Gastroesophageal sphincter (tissue), 4 donors: ENCODE measurements around the gene NUP205. TPM values are rescaled to one million over a fixed set of nuclear protein-coding genes. Genes with fewer than 3 reads are reported as not detected.

Experiments
- ATAC-seq: fragments of 150-250 bp; one replicate; pipeline ENCODE4 v1.9.1; 2016; ENCODE audit warnings: mild to moderate bottlenecking, moderate library complexity
- H3K27ac ChIP-seq, 4 donors: fragments of 200-600 bp; sonication (generic) in 3 of 4; 1 replicate in 3 of 4; 2 replicates in 1 of 4; pipeline ENCODE4 v1.5.1; 2016 to 2019
- H3K27me3 ChIP-seq: fragments of 200-600 bp; sonication (generic); one replicate; pipeline ENCODE4 v1.5.1; 2019
- H3K36me3 ChIP-seq, 2 donors: fragments of 200-600 bp; sonication (generic); one replicate each; pipeline ENCODE4 v1.5.1; 2019; ENCODE audit warnings: control low read depth in 1 of 2
- H3K4me1 ChIP-seq, 3 donors: fragments of 200-600 bp; sonication (generic); 1 replicate in 2 of 3; 2 replicates in 1 of 3; pipeline ENCODE4 v1.5.1; 2016 to 2019; ENCODE audit warnings: control low read depth in 2 of 3
- H3K4me3 ChIP-seq, 2 donors: fragments of 200-600 bp; sonication (generic); one replicate each; pipeline ENCODE4 v1.5.1; 2019; ENCODE audit warnings: mild to moderate bottlenecking in 1 of 2, moderate library complexity in 1 of 2
- H3K9me3 ChIP-seq, 3 donors: fragments of 200-600 bp; sonication (generic); one replicate each; pipeline ENCODE4 v1.5.1; 2017 to 2019; ENCODE audit warnings: control low read depth in 2 of 3
- EP300 ChIP-seq: sonication (generic); formaldehyde crosslinking; IDR thresholded peaks from one replicate; pipeline ENCODE4 v1.6.1; 2017; ENCODE audit warnings: antibody characterized with exemption, mild to moderate bottlenecking
- POLR2A ChIP-seq, 2 donors: fragments of 450-650 bp; IDR thresholded peaks; one replicate each; pipeline ENCODE4 v1.6.1; 2017; ENCODE audit warnings: antibody characterized with exemption in 2 of 2, mild to moderate bottlenecking in 2 of 2, moderate library complexity in 1 of 2
- POLR2AphosphoS5 ChIP-seq: sonication (generic); formaldehyde crosslinking; IDR thresholded peaks from one replicate; pipeline ENCODE4 v1.6.1; 2017; ENCODE audit warnings: antibody characterized with exemption
- WGBS, 2 donors: methylation state at CpG; one replicate each; pipeline ENCODE4 v1.1.5; 2018; ENCODE audit warnings: low coverage in 1 of 2; 5-methylcytosine and 5-hydroxymethylcytosine counted together
- total RNA-seq, 4 donors: library from RNA; depleted of rRNA; stranded (reverse); fragments of >200 nt; gene quantifications; one replicate each; pipeline ENCODE4 v1.1.0, GENCODE V29; 2016
- TF ChIP-seq, protein P1 (sequence below), 4 experiments: fragments of 200-600 bp in 2 of 4; fragments of 450-650 bp in 2 of 4; sonication (generic) in 1 of 4; IDR thresholded peaks; one replicate each; pipeline ENCODE4 v1.5.1; 2017 to 2019; ENCODE audit warnings: antibody characterized with exemption in 4 of 4, mild to moderate bottlenecking in 2 of 4, moderate library complexity in 2 of 4

The NUP205 gene
- total RNA-seq, 4 donors from 2014 or later = 28.4 to 38.8 (median 32.4) TPM

DNA sequence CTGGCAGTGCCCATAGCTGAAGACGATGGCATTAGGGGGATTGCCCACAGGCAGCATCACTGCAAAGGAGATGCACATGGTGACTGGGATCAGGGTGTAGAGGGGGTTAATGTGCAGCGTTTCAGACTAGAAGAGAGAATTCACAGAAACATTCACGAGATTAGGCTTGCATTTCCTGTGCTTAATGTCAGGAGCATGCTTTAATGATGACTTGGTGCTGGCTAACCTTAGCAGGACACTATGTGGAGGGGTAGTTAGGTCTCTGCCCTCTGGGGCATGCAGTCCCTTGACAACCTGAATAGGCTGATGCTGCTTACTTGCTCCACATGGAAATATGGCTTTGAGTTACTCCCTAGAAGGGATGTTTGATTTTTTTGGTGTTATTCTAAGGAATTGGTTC, 126.4 kb downstream of the NUP205 start:
- peaks cover 0 to 34% of the 10 kb centered on the region in 2 donors for H3K36me3 ChIP-seq
- H3K4me1 ChIP-seq = peaks cover 0 to 31% (median 0%) of the 10 kb centered on the region in 3 donors
- TF ChIP-seq, protein P1, sequence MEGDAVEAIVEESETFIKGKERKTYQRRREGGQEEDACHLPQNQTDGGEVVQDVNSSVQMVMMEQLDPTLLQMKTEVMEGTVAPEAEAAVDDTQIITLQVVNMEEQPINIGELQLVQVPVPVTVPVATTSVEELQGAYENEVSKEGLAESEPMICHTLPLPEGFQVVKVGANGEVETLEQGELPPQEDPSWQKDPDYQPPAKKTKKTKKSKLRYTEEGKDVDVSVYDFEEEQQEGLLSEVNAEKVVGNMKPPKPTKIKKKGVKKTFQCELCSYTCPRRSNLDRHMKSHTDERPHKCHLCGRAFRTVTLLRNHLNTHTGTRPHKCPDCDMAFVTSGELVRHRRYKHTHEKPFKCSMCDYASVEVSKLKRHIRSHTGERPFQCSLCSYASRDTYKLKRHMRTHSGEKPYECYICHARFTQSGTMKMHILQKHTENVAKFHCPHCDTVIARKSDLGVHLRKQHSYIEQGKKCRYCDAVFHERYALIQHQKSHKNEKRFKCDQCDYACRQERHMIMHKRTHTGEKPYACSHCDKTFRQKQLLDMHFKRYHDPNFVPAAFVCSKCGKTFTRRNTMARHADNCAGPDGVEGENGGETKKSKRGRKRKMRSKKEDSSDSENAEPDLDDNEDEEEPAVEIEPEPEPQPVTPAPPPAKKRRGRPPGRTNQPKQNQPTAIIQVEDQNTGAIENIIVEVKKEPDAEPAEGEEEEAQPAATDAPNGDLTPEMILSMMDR (IDR thresholded peaks at IDR 0.05) = no peak
- TF ChIP-seq EP300 = no peak
- 24 to 37% methylated on average over 2 to 3 of the region's 3 CpGs for WGBS, 2 donors
- no peaks in the 10 kb centered on the region for H3K9me3 ChIP-seq
- no peak overlapping the region for H3K27ac ChIP-seq
- ATAC-seq = no peak
- H3K27me3 ChIP-seq = no peaks in the 10 kb centered on the region
- no peak overlapping the region for H3K4me3 ChIP-seq

DNA sequence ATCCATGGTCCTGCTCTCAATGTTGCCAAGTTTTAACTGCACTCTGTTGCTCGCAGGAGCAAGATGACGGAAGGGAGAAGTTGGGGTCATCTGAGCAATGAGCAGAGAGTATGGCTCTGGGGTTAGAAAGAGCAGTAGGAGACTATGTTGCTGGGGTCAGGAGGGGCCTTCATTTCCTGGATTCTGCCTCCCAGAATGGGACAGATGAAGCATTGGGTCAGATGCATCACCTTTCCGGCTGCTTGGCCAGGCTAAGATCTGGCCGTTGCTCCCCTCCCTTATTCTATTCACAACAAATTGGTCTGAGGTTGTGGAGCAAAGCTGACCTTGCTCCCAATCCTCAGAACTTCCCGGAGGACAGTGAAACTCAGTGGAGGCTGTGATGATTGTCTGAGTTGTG, 127.0 kb downstream of the NUP205 start:
- Histone ChIP-seq H3K27ac (no peak overlapping the region), H3K36me3 (peaks cover 0 to 39% of the 10 kb centered on the region in 2 donors), H3K9me3 (no peaks in the 10 kb centered on the region), H3K27me3 (no peaks in the 10 kb centered on the region), H3K4me1 (peaks cover 0 to 27% (median 0%) of the 10 kb centered on the region in 3 donors), H3K4me3 (no peak overlapping the region)
- WGBS, 2 donors = 75 to 86% methylated on average over 4 to 5 of the region's 5 CpGs
- ATAC-seq = no peak
- TF ChIP-seq POLR2AphosphoS5 = no peak
- no peak for TF ChIP-seq EP300
- TF ChIP-seq, protein P1 (IDR thresholded peaks at IDR 0.05) = no peak
- TF ChIP-seq POLR2A (IDR thresholded peaks at IDR 0.05) = no peak

DNA sequence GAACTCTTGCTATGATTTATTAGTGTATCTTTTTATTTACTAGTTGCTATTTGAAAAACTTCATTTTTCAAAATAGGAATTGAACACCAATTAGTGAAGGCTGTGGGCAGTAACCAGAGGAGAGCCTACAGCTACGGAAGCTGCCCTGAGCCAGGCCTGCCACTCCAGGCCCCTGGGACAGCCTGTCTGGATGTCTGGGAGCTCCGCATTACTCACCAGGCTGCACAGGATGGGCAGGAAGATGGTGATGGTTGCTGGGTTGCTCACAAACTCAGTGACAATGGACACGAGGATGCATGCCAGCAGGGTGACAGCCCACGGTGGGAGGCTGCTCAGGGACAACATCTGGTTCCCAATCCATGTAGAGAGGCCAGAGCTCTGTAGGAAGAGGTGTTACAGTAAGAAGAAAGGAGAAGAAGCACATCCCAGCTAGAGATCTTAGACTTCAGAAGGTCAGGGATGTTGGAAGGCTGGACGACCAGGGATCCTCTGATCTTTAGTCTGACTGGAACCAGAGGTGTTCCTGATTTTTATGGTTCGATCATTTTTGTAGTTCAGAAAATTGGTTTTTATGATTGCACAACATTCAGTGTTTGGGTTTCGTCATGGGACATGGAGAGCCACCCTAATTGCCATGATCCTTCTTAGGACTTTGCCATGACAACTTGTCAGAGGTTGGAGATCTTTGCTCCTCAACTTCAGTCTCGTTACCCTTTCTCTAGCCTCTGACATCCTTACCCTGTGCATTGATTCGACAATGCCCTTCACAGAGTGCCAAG, 127.8 kb downstream of the NUP205 start:
- Histone ChIP-seq H3K36me3 (peaks cover 0 to 45% of the 10 kb centered on the region in 2 donors), H3K27me3 (no peaks in the 10 kb centered on the region), H3K9me3 (no peaks in the 10 kb centered on the region), H3K4me1 (peaks cover 0 to 27% (median 0%) of the 10 kb centered on the region in 3 donors), H3K27ac (no peak overlapping the region), H3K4me3 (no peak overlapping the region)
- TF ChIP-seq POLR2A (IDR thresholded peaks at IDR 0.05) = no peak
- no peak for ATAC-seq
- 76 to 84% methylated on average over 5 to 7 of the region's 9 CpGs for WGBS, 2 donors

DNA sequence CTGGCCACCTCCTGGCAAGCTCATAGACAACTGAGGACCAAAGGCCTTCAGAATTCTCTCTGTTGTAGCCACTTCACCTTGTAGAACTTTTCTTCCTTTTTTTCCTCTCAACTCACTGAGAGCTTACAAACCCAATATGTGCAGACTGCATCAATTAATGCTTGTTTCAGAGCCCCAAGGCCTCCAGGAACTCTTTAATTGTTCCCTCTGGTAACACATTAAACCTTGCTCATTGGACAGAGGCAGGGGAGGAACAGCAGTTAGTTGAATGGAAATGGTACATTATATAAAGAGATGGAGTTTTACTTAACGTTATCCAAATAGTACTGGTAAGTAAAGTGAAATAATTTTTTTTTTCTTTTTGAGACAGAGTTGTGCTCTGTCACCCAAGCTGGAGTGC, 129.7 kb downstream of the NUP205 start:
- WGBS, 2 donors = 25 to 47% methylated on average over 1 of the region's 1 CpG
- TF ChIP-seq EP300 (no peak), POLR2AphosphoS5 (no peak), POLR2A (IDR thresholded peaks at IDR 0.05) (no peak)
- TF ChIP-seq, protein P1 (IDR thresholded peaks at IDR 0.05) = no peak
- Histone ChIP-seq H3K36me3 (peaks cover 0 to 56% of the 10 kb centered on the region in 2 donors), H3K4me1 (peaks cover 0 to 14% (median 0%) of the 10 kb centered on the region in 3 donors), H3K27me3 (no peaks in the 10 kb centered on the region), H3K4me3 (no peak overlapping the region), H3K9me3 (no peaks in the 10 kb centered on the region), H3K27ac (no peak overlapping the region)
- no peak for ATAC-seq

DNA sequence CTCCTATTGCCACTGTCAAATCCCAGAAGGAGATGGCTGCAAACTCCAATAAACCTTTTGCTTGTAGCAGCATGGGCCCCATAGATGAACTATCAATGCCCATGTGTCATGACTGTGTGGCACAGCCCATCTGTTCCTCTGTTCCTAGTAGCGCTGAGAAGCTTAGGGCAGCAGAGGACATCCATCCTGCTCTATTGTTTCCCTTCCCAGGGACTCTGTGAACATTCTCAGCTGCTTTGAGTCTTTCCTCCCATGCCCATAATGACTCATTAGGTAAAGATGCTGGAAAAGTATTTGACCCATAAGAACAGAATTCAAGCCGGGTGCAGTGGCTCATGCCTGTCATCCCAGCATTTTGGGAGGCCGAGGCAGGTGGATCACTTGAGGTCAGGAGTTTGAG, 132.8 kb downstream of the NUP205 start:
- peaks cover 0 to 81% of the 10 kb centered on the region in 2 donors for H3K36me3 ChIP-seq
- no peak for ATAC-seq
- no peak overlapping the region for H3K27ac ChIP-seq
- H3K4me1 ChIP-seq = no peaks in the 10 kb centered on the region
- no peak overlapping the region for H3K4me3 ChIP-seq
- 100% methylated on average over 1 of the region's 3 CpGs for WGBS, 2 donors
- no peaks in the 10 kb centered on the region for H3K27me3 ChIP-seq
- H3K9me3 ChIP-seq = no peaks in the 10 kb centered on the region
- no peak for TF ChIP-seq EP300
- TF ChIP-seq POLR2A (IDR thresholded peaks at IDR 0.05) = no peak
- TF ChIP-seq, protein P1 (IDR thresholded peaks at IDR 0.05) = no peak
- TF ChIP-seq POLR2AphosphoS5 = no peak
